Measurements from ENCODE around the gene CYP2D6. TPM values are rescaled to one million over a fixed set of nuclear protein-coding genes. Genes with fewer than 3 reads are reported as not detected.
"Not testable (repeated sequence)": the region's sequence is repeated elsewhere in the genome, so short reads cannot be mapped to it uniquely, and the experiment has no call there.

The CYP2D6 gene
- total RNA-seq, 6 donors from 2014 or later: 0.46 to 4.2 (median 1.9) TPM

DNA sequence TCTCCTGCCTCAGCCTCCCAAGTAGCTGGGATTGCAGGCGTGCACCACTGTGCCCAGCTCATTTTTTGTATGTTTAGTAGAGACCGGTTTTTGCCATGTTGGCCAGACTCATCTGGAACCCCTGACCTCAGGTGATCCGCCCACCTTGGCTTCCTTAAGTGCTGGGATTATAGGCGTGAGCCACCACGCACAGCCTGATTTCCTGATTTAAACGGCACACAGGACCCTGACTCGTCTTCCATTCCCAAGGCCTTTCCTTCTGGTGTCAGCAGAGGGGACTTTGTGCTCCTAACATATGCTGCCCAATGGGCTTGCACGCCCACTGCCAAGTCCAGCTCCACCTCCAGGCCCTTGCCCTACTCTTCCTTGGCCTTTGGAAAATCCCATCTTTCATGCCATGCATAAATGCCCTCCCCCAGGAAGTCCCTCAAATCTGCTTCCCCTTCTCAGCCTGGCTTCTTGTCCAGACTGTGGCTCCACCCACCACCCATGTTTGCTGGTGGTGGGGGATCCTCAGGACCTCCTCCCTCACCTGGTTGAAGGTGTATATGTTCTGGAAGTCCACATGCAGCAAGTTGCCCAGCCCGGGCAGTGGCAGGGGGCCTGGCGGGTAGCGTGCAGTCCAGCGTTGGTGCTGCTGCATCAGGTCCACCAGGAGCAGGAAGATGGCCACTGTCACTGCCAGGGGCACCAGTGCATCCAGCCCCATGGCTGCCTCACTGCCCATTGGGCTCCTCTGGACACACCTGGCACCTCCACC is 23.9 kb upstream of the CYP2D6 start:
- DNase-seq (no peak), ATAC-seq (ENCODE audit: low FRiP score in 2 of 2) (no peak)
- Histone ChIP-seq H3K36me3 (peaks cover 0 to 22% (median 11%) of the 10 kb centered on the region in 4 donors), H3K4me1 (peaks cover 0 to 4% (median 0%) of the 10 kb centered on the region in 4 donors), H3K27me3 (no peaks in the 10 kb centered on the region), H3K27ac (no peak overlapping the region), H3K9me3 (no peaks in the 10 kb centered on the region), H3K4me3 (no peak overlapping the region)
- 96 to 97% methylated on average over 8 to 12 of the region's 12 CpGs for WGBS, 2 donors
- TF ChIP-seq POLR2A (IDR thresholded peaks at IDR 0.05) (no peak), POLR2AphosphoS5 (IDR thresholded peaks at IDR 0.05) (no peak), EP300 (IDR thresholded peaks at IDR 0.05) (no peak), CTCF (IDR thresholded peaks at IDR 0.05) (no peak)

DNA sequence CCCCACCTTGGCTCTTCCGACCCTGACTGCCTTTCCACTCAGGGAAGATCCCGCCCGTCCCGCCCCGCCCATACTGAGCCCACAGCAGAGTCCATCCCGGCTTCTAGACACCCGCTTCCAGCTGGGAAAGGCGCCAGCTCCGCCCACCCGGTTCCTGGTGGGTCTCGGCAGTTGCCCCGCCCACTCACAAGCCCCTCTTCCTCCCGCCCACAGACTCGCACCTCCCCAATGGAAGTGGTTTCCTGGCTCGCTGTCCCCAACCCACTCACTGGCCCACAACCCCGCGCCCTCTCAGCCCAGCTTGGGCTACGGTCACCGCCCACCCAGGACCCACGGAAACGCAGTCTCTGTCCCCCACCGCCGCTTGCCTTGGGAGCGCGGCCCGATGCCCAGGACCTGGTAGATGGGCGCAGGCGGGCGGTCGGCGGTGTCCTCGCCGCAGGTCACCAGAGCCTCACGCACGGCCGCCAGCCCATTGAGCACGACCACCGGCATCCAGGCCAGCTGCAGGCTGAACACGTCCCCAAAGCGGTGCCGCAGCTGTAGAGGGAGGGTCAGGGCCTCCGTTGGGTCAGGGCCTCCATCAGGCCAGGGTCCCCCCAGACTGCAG is 22.2 kb upstream of the CYP2D6 start:
- 83 to 86% methylated on average over 25 to 42 of the region's 42 CpGs for WGBS, 2 donors
- peaks cover 0 to 4% (median 0%) of the 10 kb centered on the region in 4 donors for H3K4me1 ChIP-seq
- H3K27me3 ChIP-seq: no peaks in the 10 kb centered on the region
- peak overlapping the region in 1 of 4 donors; percentile 3 for H3K4me3 ChIP-seq
- ATAC-seq (ENCODE audit: low FRiP score in 2 of 2): no peak
- no peak for TF ChIP-seq CTCF (IDR thresholded peaks at IDR 0.05)
- no peaks in the 10 kb centered on the region for H3K9me3 ChIP-seq
- peaks cover 0 to 22% (median 11%) of the 10 kb centered on the region in 4 donors for H3K36me3 ChIP-seq
- peak in 1 of 2 donors; percentile 84 for DNase-seq
- H3K27ac ChIP-seq: no peak overlapping the region

- Histone ChIP-seq H3K4me1 (peaks cover 0 to 4% (median 0%) of the 10 kb centered on the region in 4 donors), H3K9me3 (no peaks in the 10 kb centered on the region), H3K27ac (no peak overlapping the region), H3K4me3 (peak overlapping the region in 1 of 4 donors; percentile 3), H3K36me3 (peaks cover 0 to 22% (median 11%) of the 10 kb centered on the region in 4 donors), H3K27me3 (no peaks in the 10 kb centered on the region)
- DNase-seq (peak in 1 of 2 donors; percentile 80), ATAC-seq (ENCODE audit: low FRiP score in 2 of 2) (peak in 1 of 2 donors; percentile 38)
- WGBS, 2 donors: 77 to 80% methylated on average over 36 to 43 of the region's 43 CpGs
- TF ChIP-seq CTCF (IDR thresholded peaks at IDR 0.05) (no peak), POLR2A (IDR thresholded peaks at IDR 0.05) (no peak)
These were observed 21.5 kb upstream of the CYP2D6 start for GRCh38 chr22:42151924-42152635.

- peaks cover 0 to 19% (median 9%) of the 10 kb centered on the region in 4 donors for H3K36me3 ChIP-seq
- ATAC-seq (ENCODE audit: low FRiP score in 2 of 2) (peak in 1 of 2 donors; percentile 13), DNase-seq (peak in 1 of 2 donors; percentile 62)
- H3K9me3 ChIP-seq: no peaks in the 10 kb centered on the region
- H3K27me3 ChIP-seq: no peaks in the 10 kb centered on the region
- H3K27ac ChIP-seq: no peak overlapping the region
- TF ChIP-seq POLR2AphosphoS5 (IDR thresholded peaks at IDR 0.05): no peak
- TF ChIP-seq CTCF (IDR thresholded peaks at IDR 0.05): no peak
- TF ChIP-seq POLR2A (IDR thresholded peaks at IDR 0.05): no peak
- TF ChIP-seq EP300 (IDR thresholded peaks at IDR 0.05): no peak
- no peak overlapping the region for H3K4me3 ChIP-seq
- WGBS, 2 donors: 90 to 94% methylated on average over 16 to 27 of the region's 27 CpGs
- peaks cover 0 to 4% (median 0%) of the 10 kb centered on the region in 4 donors for H3K4me1 ChIP-seq
These were observed 20.3 kb upstream of the CYP2D6 start for GRCh38 chr22:42150727-42151590.

DNA sequence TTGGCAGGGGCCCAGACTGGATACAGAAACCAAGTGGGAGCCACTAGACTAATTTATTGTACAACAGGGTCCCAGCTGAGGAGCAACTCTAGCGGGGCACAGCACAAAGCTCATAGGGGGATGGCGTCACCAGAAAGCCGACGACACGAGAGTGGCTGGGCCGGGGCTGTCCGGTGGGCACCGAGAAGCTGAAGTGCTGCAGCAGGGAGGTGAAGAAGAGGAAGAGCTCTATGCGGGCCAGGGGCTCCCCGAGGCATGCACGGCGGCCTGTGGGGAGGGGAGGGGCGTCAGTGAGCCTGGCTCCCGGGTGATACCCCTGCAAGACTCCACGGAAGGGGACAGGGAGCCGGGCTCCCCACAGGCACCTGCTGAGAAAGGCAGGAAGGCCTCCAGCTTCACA is 19.2 kb upstream of the CYP2D6 start:
- not testable (repeated sequence) for H3K4me1 ChIP-seq; H3K27ac ChIP-seq; ATAC-seq (ENCODE audit: low FRiP score in 2 of 2); H3K27me3 ChIP-seq; H3K9me3 ChIP-seq; H3K36me3 ChIP-seq; H3K4me3 ChIP-seq
- 91% methylated on average over 13 to 16 of the region's 16 CpGs for WGBS, 2 donors
- peak in 1 of 2 donors; percentile 73 for DNase-seq
